Measurements from ENCODE around the gene ZBTB34.

- TF ChIP-seq POLR2AphosphoS5 (IDR thresholded peaks at IDR 0.05): no peak
- TF ChIP-seq EZH2 (IDR thresholded peaks at IDR 0.05; ENCODE audit: borderline replicate concordance, insufficient read depth, low read length, poor library complexity, severe bottlenecking): no peak
- no peak for TF ChIP-seq CTCF (IDR thresholded peaks at IDR 0.05; ENCODE audit: poor library complexity, severe bottlenecking)
- no peak for TF ChIP-seq SMC3 (conservative IDR thresholded peaks at IDR 0.05; ENCODE audit: poor library complexity)
- no peak for TF ChIP-seq EP300 (conservative IDR thresholded peaks at IDR 0.05; ENCODE audit: poor library complexity, severe bottlenecking)
These were observed 26.5 kb downstream of the ZBTB34 start for GRCh38 chr9:126886897-126887296.
